Mesenchymal stem cell (in vitro differentiated cells and primary cell): ENCODE measurements around the gene CLDN14.

Experiments used
- DNase-seq: peaks from one replicate; pipeline ENCODE4 v3.0.0-alpha.2; 2013
- H2AFZ ChIP-seq: one replicate; pipeline ENCODE4 v1.6.1; 2013; ENCODE audit warnings: low read depth, mild to moderate bottlenecking, control low read depth, inconsistent platforms, low read length, moderate library complexity
- H2AK5ac ChIP-seq: 2 replicates; pipeline ENCODE4 v1.6.1; 2013; ENCODE audit warnings: low read length, moderate library complexity, mild to moderate bottlenecking, inconsistent platforms; ENCODE audit not compliant: severe bottlenecking
- H2BK120ac ChIP-seq: one replicate; pipeline ENCODE4 v1.6.1; 2013; ENCODE audit warnings: low read depth, mild to moderate bottlenecking, inconsistent platforms, low read length, moderate library complexity
- H2BK12ac ChIP-seq, 2 experiments: one replicate each; pipeline ENCODE4 v1.6.1; 2013; ENCODE audit warnings: inconsistent platforms in 2 of 2, low read length in 2 of 2, mild to moderate bottlenecking in 2 of 2, moderate library complexity in 2 of 2, control low read depth in 1 of 2
- H2BK15ac ChIP-seq: one replicate; pipeline ENCODE4 v1.6.1; 2013; ENCODE audit warnings: mild to moderate bottlenecking, low read depth, inconsistent platforms; ENCODE audit not compliant: poor library complexity, severe bottlenecking
- H2BK5ac ChIP-seq: 2 replicates; pipeline ENCODE4 v1.6.1; 2013; ENCODE audit warnings: low read depth, mild to moderate bottlenecking, low read length, control low read depth, inconsistent platforms; ENCODE audit not compliant: poor library complexity, severe bottlenecking
- H3K14ac ChIP-seq, 2 experiments: one replicate each; pipeline ENCODE4 v1.6.1; 2013; ENCODE audit warnings: inconsistent platforms in 2 of 2, low read length in 2 of 2, control low read depth in 1 of 2, mild to moderate bottlenecking in 1 of 2, moderate library complexity in 1 of 2
- H3K18ac ChIP-seq, 2 experiments: one replicate each; pipeline ENCODE4 v1.6.1; 2013; ENCODE audit warnings: inconsistent platforms in 2 of 2, low read length in 2 of 2, control low read depth in 1 of 2, low read depth in 1 of 2, mild to moderate bottlenecking in 1 of 2
- H3K23ac ChIP-seq, 2 experiments: one replicate each; pipeline ENCODE4 v1.6.1; 2013; ENCODE audit warnings: inconsistent platforms in 2 of 2, low read length in 2 of 2, mild to moderate bottlenecking in 2 of 2, moderate library complexity in 2 of 2, control low read depth in 1 of 2
- H3K27ac ChIP-seq: 2 replicates; pipeline ENCODE4 v1.5.1; 2013; ENCODE audit warnings: mild to moderate bottlenecking, moderate library complexity, low read length, control low read depth, inconsistent platforms; ENCODE audit not compliant: poor library complexity, severe bottlenecking
- H3K27me3 ChIP-seq, 2 experiments: 2 replicates each; pipeline versions ENCODE4 v1.6.1 to v1.7.0; 2013; ENCODE audit warnings: low read length in 2 of 2, mild to moderate bottlenecking in 2 of 2, moderate library complexity in 2 of 2, control low read depth in 1 of 2, inconsistent platforms in 1 of 2; ENCODE audit not compliant: control insufficient read depth in 1 of 2, insufficient read depth in 1 of 2
- H3K36me3 ChIP-seq, 2 experiments: 2 replicates each; pipeline versions ENCODE4 v1.6.1 to v1.7.0; 2013; ENCODE audit warnings: low read length in 2 of 2, control low read depth in 1 of 2, inconsistent platforms in 1 of 2, low read depth in 1 of 2, mild to moderate bottlenecking in 1 of 2; ENCODE audit not compliant: insufficient read depth in 2 of 2, control insufficient read depth in 1 of 2
- H3K4ac ChIP-seq, 2 experiments: one replicate each; pipeline ENCODE4 v1.6.1; 2013; ENCODE audit warnings: inconsistent platforms in 2 of 2, low read length in 2 of 2, mild to moderate bottlenecking in 2 of 2, moderate library complexity in 2 of 2, control low read depth in 1 of 2, low read depth in 1 of 2
- H3K4me1 ChIP-seq: 2 replicates; pipeline ENCODE4 v1.6.1; 2013; ENCODE audit warnings: low read depth, low read length, control low read depth; ENCODE audit not compliant: control insufficient read depth, insufficient read depth
- H3K4me2 ChIP-seq: 2 replicates; pipeline ENCODE4 v1.6.1; 2013; ENCODE audit warnings: low read length, mild to moderate bottlenecking, inconsistent platforms; ENCODE audit not compliant: poor library complexity, severe bottlenecking
- H3K4me3 ChIP-seq, 2 experiments: 2 replicates each; pipeline versions ENCODE4 v1.5.1 to v1.7.0; 2013; ENCODE audit warnings: low read length in 2 of 2, mild to moderate bottlenecking in 2 of 2, control low read depth in 1 of 2, low read depth in 1 of 2; ENCODE audit not compliant: insufficient read depth in 1 of 2
- H3K79me1 ChIP-seq: replicated peaks from 2 replicates; pipeline ENCODE4 v1.6.1; 2013; ENCODE audit warnings: mild to moderate bottlenecking, control low read depth, low read length, inconsistent platforms; ENCODE audit not compliant: poor library complexity, severe bottlenecking
- H3K9ac ChIP-seq: 2 replicates; pipeline ENCODE4 v1.7.0; 2013; ENCODE audit warnings: mild to moderate bottlenecking, low read length, moderate library complexity
- H3K9me3 ChIP-seq: 2 replicates; pipeline ENCODE4 v1.7.0; 2013; ENCODE audit warnings: mild to moderate bottlenecking, low read length; ENCODE audit not compliant: control insufficient read depth
- H4K8ac ChIP-seq: one replicate; pipeline ENCODE4 v1.6.1; 2013; ENCODE audit warnings: inconsistent platforms, mild to moderate bottlenecking, low read length, moderate library complexity
- H4K91ac ChIP-seq: one replicate; pipeline ENCODE4 v1.6.1; 2013; ENCODE audit warnings: mild to moderate bottlenecking, low read length, inconsistent platforms
- WGBS: methylation state at CpG from one replicate; pipeline ENCODE4 v1.1.7; 2013; ENCODE audit warnings: mixed read lengths; 5-methylcytosine and 5-hydroxymethylcytosine counted together

The CLDN14 gene

GRCh38 chr21:36489103-36489775 is 9.3 kb upstream of the CLDN14 start:
- H3K9ac ChIP-seq, result no peak overlapping the region
- H3K14ac ChIP-seq, result no peak overlapping the region
- no peak overlapping the region for H3K4me3 ChIP-seq
- no peak overlapping the region for H3K4ac ChIP-seq
- no peak overlapping the region for H4K91ac ChIP-seq
- H3K27me3 ChIP-seq, result peaks cover 4 to 6% of the 10 kb centered on the region in 2 experiments
- no peak overlapping the region for H3K23ac ChIP-seq
- no peak overlapping the region for H4K8ac ChIP-seq
- H3K9me3 ChIP-seq, result no peaks in the 10 kb centered on the region
- no peaks in the 10 kb centered on the region for H3K79me1 ChIP-seq
- no peak overlapping the region for H2BK15ac ChIP-seq
- H2AFZ ChIP-seq, result no peak overlapping the region
- H2AK5ac ChIP-seq, result no peak overlapping the region
- no peaks in the 10 kb centered on the region for H3K4me1 ChIP-seq
- WGBS, result 76% methylated on average over 9 of the region's 10 CpGs
- H3K4me2 ChIP-seq, result no peak overlapping the region
- DNase-seq, result no peak
- H3K36me3 ChIP-seq, result peaks cover 0 to 4% of the 10 kb centered on the region in 2 experiments
- H2BK12ac ChIP-seq, result no peak overlapping the region
- no peak overlapping the region for H3K18ac ChIP-seq
- no peak overlapping the region for H2BK120ac ChIP-seq
- H3K27ac ChIP-seq, result no peak overlapping the region
- H2BK5ac ChIP-seq, result no peak overlapping the region

DNA sequence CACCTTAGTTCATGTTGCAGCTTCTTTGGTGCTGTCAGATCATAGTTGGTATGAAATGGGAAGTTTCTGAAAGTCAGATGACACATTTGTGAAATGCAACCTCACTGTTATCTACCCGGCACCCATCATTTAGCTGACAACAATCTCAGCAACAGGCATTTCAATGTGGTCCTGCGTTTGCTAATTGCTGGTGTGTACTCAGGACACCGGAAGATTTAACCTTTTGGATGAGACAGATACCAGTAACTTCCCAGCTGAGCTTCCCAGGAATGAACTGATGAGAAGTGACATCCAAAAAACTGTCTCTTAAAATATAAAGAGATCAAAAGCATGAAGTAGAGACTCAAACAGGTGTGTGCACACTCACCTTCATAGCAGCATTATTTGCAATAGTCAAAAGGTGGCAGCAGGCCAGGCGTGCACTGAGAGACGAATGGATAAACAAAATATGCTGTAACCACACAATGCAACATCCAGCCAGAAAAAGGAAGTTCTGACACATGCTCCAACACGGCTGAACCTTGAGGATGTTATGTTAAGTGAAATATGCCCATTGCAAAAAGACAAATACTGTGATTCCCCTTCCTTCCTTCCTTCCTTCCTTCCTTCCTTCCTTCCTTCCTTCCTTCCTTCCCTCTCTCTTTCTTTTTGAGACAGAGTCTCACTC is 7.9 kb upstream of the CLDN14 start:
- no peak for DNase-seq
- H3K14ac ChIP-seq, result no peak overlapping the region
- no peak overlapping the region for H3K4me2 ChIP-seq
- no peak overlapping the region for H3K18ac ChIP-seq
- H3K36me3 ChIP-seq, result peaks cover 0 to 11% of the 10 kb centered on the region in 2 experiments
- no peak overlapping the region for H3K4me3 ChIP-seq
- no peak overlapping the region for H2AK5ac ChIP-seq
- H3K27ac ChIP-seq, result no peak overlapping the region
- no peak overlapping the region for H3K4ac ChIP-seq
- no peaks in the 10 kb centered on the region for H3K27me3 ChIP-seq
- no peak overlapping the region for H2AFZ ChIP-seq
- H3K4me1 ChIP-seq, result no peaks in the 10 kb centered on the region
- no peak overlapping the region for H3K23ac ChIP-seq
- no peak overlapping the region for H4K8ac ChIP-seq
- H3K9me3 ChIP-seq, result no peaks in the 10 kb centered on the region
- no peak overlapping the region for H2BK12ac ChIP-seq
- no peak overlapping the region for H2BK120ac ChIP-seq
- no peak overlapping the region for H4K91ac ChIP-seq
- no peak overlapping the region for H3K9ac ChIP-seq
- 79% methylated on average over 5 of the region's 6 CpGs for WGBS
- H2BK5ac ChIP-seq, result no peak overlapping the region
- no peaks in the 10 kb centered on the region for H3K79me1 ChIP-seq
- no peak overlapping the region for H2BK15ac ChIP-seq

- H3K27me3 ChIP-seq, result no peaks in the 10 kb centered on the region
- no peak overlapping the region for H3K4ac ChIP-seq
- DNase-seq, result no peak
- no peaks in the 10 kb centered on the region for H3K9me3 ChIP-seq
- no peak overlapping the region for H4K8ac ChIP-seq
- H3K4me2 ChIP-seq, result no peak overlapping the region
- no peak overlapping the region for H3K27ac ChIP-seq
- H3K4me3 ChIP-seq, result no peak overlapping the region
- no peak overlapping the region for H2BK120ac ChIP-seq
- no peak overlapping the region for H4K91ac ChIP-seq
- no peak overlapping the region for H3K18ac ChIP-seq
- no peaks in the 10 kb centered on the region for H3K79me1 ChIP-seq
- peaks cover 0 to 11% of the 10 kb centered on the region in 2 experiments for H3K36me3 ChIP-seq
- no peak overlapping the region for H3K14ac ChIP-seq
- H3K9ac ChIP-seq, result no peak overlapping the region
- no peak overlapping the region for H2BK12ac ChIP-seq
- no peaks in the 10 kb centered on the region for H3K4me1 ChIP-seq
- no peak overlapping the region for H2AFZ ChIP-seq
- 85% methylated on average over 9 of the region's 9 CpGs for WGBS
- H3K23ac ChIP-seq, result no peak overlapping the region
- no peak overlapping the region for H2BK15ac ChIP-seq
- H2AK5ac ChIP-seq, result no peak overlapping the region
- no peak overlapping the region for H2BK5ac ChIP-seq
These were observed 6.3 kb upstream of the CLDN14 start for GRCh38 chr21:36486246-36486645.

GRCh38 chr21:36485476-36485875 is 5.6 kb upstream of the CLDN14 start:
- Histone ChIP-seq H4K91ac (no peak overlapping the region), H3K4ac (no peak overlapping the region), H3K79me1 (no peaks in the 10 kb centered on the region), H2AFZ (no peak overlapping the region), H2AK5ac (no peak overlapping the region), H3K4me2 (no peak overlapping the region), H3K27me3 (no peaks in the 10 kb centered on the region), H3K23ac (no peak overlapping the region), H3K9me3 (no peaks in the 10 kb centered on the region), H2BK12ac (no peak overlapping the region), H3K4me3 (no peak overlapping the region), H3K9ac (no peak overlapping the region), H2BK120ac (no peak overlapping the region), H3K27ac (no peak overlapping the region), H2BK15ac (no peak overlapping the region), H3K14ac (no peak overlapping the region), H4K8ac (no peak overlapping the region), H2BK5ac (no peak overlapping the region), H3K36me3 (peaks cover 0 to 11% of the 10 kb centered on the region in 2 experiments), H3K4me1 (no peaks in the 10 kb centered on the region), H3K18ac (no peak overlapping the region)
- 86% methylated on average over 6 of the region's 7 CpGs for WGBS
- no peak for DNase-seq
